GM18870 (cell line): ENCODE data around the gene C11orf21.

Experiments
- ATAC-seq: cut with Tn5 transposase; IDR thresholded peaks from one replicate; pipeline ENCODE4 v1.9.1; 2021; ENCODE audit warnings: moderate library complexity; ENCODE audit not compliant: unreplicated experiment

C11orf21 gene

DNA sequence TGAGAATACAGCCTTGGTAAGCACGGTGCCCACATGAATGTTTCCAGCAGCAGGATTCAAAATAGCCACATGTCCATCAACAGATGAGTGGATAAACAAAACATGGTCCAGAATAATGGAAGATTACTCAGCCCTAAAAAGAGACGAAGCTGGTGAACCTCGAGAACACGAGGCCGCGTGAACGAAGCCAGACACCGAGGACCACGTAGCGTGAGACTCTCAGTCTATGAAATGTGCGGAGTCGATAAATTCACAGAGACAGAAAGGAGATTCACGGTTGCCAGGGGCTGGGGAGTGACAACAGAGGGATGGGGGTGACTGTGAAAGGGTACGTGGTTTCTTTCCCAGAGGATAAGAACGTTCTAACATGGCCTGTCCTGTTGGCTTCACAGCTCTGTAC lies 28.4 kb downstream of the C11orf21 start:
- ATAC-seq, result no peak

DNA sequence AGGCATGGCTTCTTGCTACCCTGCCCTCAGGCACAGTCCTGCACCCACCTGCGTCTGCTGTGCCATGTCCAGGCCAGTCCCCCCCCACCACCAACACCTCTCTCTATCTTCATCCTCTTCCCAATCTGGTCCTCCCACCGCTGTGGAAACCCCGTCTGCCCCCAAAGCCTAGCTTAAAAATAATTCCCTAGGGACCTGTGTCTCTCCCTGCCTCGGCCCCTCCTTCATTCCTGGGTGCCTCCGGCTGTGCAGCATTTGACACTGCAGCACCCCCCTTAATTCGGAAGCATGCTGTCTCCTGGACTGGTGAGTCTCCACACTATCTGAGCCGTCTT lies 28.8 kb downstream of the C11orf21 start:
- no peak for ATAC-seq

DNA sequence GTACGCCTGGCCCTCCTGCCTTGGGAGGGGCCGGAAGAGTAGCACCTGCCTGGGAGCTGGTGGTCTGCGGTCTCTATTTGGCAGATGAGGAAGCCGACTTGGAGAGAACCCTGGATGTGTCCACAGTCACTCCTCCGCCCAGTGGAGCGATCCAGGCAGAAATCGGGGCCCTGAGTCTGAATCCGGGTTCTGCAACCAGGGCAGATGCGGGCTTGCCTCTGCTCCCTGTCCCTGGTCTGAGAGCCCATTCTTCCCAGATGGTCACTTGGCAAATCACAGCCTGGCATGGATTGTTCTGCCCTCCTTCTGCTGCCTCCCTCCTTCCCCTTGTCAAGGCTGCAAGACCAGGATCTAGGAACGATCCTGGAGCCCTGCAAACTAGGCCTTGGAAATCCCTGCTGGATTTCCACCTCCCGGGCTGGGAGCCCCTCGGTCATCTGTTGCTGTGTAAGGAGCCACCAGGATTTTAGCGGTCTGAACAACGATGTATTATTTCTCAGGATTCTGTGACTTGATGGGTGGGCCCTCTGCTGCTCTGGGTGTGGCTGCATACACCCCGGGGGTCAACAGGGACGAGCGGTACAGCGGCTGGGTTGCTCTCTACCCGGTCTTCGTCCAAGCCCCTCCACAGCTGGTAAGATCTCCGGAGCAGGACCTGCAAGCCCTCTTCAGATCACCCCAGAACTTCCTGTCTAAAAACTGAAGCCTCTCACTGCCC lies 29.3 kb downstream of the C11orf21 start:
- no peak for ATAC-seq

DNA sequence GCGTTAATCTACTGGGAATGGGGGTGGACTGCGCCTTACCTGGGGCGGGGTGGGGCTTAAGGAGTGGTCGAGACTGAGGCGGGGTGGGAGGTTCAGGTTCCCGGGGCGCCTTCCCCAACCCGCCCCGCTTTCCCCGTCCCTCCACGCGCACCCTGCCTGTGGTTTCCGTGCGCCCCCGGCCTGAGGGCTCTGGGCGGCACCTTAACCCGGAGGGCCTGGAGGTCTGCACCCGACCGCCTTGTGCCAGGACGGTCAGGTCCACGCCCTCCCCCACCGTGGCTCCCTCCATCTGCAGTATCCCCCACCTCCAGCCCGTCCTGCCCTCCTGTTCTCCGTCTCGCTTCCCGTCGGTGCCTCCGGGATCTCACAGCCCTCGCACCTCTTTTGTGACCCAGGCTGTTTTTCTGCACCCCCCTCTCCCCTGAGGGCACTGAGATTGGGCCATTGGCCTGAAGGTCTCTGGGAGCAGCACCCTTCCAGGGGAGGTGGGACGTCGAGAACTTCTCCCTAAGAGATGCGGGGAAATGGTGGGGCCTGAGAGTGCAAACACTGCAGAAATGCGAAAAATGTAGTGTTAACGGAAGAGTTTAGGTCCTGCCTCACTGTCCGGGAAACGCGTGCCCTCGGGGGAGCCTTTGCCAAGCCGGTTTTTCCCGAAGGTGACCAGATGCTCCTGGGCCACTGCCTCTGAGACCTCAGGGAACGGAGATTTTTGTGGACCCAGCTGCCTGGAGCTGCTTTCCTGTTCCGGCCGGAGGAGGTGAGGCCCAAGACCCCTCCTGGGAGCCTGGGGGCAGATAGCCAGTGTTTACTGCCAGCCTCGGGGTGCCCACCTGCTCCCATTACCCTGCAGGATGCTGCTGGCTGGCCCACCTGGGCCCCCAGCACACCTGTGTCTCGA lies 30.1 kb downstream of the C11orf21 start:
- no peak for ATAC-seq

DNA sequence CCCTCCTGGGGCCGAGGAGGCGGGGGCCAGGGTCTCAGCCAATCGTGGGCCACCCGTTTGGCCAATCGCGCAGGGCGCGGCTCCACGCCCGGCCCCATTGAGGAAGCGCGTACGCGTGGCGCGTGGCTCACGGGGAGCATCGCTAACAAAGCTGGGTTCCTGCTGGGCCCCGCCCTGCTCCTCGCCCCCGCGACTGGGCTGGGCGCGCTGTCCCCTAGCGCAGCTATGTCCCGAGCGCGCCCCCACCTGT lies 30.7 kb downstream of the C11orf21 start:
- no peak for ATAC-seq

DNA sequence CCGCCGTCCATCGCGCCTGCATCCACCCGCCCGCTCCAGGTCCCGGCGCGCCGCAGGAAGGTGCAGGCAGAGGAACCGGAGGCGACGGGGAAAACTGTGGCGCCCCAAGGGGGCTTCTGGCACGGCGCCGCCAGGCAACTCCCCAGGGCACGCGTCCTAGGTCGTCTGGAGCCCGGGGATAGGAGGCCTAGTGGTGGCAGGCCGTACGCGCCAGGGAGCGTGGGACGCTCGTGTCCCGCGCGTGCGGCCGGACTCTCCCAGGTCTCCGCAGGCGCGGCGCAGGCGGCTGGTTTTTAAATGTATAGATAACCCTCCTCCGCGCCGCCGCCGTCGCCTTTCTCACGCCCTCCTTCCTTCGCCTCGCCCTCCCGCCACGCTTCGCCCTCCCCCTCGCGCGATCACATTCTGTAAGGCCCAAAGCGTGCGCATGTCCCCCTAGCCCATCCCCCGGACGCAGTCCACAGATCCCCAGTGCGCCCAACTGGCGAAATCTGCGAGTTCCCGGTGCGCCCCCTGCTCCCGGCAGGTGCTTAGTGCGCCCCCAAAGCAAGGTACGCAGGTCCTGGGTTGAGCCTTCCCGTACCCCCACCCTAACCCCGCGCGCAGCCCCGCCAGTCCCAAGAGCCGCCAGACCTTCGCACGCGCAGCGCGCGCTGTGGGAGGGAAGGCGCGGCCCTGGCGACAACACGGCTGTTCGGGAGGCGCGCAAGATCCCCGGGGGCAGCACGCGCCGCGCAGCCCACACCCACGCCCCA lies 31.2 kb downstream of the C11orf21 start, which contains the start of gene ASCL2:
Gene ASCL2, minus strand, starts transcription at position 267 of the 755 bp plus-strand sequence. Its CDS starts 256 bp downstream, at position 11.
- no peak for ATAC-seq

DNA sequence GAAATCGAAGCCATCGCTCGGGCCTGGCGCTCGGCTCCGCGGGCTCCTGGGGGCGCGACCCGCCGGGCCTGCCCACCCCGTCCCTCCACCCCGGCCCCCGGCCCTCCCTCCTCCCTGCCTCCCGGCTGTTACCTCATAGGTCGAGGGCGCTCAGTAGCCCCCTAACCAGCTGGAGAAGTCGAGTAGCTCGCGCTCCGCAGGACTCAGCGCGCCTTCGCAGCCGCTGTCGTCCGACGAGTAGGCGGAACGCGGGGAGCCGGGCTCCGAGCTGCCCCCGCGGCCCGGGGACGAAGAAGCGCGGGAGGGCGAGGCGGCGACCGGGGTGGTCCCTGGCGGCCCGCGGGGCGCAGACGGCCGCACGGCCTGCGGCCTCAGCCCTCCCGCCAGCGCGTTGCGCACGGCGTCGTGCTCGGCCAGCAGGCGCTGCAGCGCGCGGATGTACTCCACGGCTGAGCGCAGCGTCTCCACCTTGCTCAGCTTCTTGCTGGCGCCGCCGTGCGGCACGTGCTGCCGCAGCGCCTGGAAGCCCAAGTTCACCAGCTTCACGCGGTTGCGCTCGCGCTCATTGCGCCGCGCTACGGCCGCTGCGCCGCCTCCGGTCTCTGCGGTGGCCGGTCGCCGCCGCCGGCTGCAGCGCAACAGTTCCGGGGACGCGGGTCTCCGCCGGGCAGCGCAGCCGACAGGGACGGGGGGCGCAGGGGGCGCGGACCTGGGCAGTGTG lies 32.0 kb downstream of the C11orf21 start:
- no peak for ATAC-seq

DNA sequence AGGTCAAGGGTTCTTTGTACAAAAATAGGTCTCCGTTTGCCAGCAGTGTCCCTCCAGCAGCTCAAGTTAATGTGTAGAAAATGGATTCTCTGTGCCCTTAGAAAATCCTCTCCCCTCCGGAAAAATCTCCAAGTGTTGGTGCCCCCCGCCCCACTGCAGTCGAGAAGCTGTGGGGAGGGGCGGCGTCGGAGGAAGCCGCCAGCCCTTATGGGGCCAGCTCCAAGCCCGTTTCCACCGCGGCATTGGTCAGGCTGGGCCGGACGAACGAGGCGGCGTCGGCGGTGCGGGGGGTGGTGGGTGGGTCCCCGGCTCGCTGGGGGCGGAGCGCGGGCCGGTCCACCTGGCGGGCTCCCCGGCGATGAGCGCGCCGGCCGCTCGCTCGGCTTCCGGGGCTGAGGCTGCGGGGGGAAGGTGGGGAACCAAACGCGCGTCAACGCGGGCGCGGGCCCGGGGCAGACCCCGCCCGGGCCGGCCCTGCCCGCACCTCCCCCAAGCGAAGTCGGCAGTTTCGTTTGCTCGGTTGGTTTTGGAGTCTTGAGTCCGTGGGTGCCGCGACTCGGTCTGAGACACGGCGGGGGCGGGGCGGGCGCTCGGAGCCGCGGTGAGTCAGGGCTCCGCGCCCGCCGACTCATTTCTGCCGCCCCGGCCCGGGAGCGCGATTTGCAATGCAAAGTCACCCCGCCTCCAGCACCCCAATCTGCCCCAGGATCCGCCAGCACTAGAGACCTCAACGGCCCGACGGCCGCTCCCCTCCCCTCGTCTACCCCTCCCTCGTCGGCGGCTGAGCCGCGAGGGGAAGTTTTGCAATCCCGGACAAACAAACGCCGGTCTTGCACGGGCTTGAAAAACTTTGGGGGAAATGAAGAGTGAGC lies 32.8 kb downstream of the C11orf21 start:
- no peak for ATAC-seq

DNA sequence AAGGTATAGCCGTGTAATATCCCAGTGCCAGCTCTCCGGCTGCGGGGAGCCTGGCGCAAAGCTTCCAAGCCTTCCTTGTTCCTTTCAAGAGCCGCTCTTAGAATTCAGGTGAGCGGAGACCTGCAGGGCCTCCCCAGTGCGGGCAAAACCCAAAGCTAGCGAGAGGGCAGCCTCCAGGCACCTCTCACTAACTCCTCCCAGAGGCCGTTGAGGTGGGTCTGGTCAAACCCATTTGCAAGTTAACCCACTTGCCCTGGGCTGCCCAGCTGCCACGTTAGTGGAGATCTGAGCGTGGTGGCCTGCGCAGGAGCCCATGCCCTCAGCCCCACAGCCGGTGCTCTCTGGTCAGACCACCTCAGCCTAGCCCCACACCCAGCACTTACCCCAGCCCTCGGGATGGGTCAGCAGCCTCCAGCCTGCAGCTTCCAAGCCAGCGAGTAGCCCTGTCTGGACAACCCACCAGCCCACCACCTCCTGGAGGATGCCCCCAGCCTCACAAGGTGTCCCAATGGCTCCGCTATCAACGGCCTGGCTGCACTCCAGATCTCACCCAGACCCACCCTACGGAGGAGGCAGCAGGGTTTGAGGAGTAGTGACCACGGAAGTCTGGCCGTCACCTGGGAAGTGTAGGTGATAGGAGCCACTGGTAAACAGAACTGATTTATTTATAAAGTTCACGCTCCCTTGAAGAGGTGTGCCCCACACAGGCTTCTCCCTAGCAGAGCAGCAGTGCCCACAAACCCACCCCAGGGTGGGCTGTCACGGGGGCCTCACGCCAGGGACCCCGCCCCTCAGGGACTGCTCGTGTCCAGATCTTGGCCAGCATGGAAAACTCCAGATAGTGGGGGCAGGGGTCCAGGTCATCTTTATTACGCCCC lies 33.6 kb downstream of the C11orf21 start:
- no peak for ATAC-seq

DNA sequence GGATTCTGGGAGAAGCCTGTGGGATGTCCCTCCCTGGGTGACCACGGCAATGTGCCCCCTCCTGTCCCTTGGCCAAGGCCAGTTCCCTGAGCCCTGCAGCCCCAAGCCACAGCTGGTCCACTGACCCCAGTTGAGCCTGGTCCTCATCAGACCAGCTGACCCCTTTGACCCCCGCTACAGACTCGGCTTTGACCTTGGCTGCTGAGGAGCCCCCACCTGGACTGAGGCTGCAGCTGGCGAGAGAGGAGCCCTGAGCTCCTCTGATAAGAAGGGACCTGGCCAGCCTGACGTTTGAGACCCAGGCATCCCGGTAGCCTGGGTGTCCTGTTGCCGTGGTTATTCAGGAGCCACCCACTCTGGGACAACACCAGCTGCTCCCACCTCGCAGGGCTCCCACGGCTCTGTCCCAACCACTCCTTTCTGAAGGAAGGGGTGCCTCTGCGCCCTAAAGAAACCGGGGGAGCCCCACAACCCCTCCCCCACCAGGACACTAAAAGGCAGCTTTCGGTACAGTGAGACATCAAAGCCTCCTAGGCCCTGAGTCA lies 34.3 kb downstream of the C11orf21 start:
- ATAC-seq, result no peak

DNA sequence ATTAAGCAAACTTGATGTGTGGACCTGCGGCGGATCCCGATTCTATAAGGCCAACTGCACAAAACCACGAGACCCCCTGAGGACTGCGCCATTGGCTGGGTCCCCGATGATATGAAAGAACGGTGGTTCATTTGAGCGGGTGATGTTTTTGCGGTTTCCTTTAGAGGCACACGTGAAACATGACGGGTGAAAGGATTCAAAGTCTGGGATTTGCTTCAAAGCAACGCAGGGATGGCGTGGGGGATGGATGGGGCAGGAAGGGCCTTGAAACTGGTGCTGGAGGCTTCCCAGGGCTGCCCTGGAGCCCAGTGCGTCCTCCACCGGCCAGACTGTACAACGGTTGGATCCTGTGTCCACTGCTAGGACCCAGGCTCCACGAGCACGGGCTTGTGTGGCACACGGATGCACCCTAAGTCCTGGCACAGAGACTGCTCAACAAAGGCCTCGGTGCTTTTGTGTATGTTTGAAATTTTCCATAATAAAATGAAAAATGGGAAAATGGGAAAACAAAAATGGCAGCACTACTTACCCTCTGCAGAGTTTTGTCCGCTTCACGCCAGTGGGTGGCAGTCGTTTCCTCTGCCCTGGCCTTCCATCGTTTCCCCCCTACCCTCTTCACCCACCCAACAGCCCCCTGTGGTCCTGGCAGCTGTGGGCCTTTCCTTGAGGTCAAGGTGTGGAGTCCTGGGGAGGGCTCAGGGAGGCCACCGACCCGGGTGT lies 35.0 kb downstream of the C11orf21 start:
- no peak for ATAC-seq

DNA sequence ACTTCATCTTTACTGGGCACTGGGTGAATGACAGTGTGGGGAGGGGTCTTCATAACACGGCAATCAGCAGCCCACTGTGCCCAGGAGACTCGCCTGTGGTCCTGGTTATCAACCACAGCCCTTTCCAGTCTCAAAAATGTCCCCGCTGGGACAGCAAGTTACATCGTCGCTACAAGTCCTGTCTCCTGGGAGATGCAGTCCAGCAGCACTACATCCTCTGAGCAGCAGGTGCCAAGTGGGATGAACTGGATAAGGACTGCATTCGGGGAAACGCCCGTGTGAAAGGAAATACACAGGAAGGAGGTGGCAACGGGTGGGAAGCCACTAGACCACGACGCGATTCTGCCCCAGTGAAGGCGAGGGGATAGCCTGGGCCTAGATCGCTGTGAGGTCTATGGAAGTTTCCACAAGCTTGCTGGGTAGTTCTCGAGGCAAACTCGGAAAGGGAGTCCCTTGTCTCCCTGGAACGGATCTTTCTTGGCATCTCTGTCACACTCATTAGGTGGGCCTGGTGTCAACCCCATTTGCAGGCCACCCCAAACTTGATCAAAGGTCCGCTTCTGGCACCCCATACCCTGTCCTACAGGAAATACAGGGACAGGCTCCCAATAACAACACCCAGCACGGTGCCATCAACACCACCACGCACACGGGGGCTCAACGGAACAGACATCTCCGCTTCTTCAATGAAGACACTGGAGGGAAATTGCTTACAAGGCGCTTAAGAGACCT lies 35.7 kb downstream of the C11orf21 start:
- no peak for ATAC-seq

DNA sequence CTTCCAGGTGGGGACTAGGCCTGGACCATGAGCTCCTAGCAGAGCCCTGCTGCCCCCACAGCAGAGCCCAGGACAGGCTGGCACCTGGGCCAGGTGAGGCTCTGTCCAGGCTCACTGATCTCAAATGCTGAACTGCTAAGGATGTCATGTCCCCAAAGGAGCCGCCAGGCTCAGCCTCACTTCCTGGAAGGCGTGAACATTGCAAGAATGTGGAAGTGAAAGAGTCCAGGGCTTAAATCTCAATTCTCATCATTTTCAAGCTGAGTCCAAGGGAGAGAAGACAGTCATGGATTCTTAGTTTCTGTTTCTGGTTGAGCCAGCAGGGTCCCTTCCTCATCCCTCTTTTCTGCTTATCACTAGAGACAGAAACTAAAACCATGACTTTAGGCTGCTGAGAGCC lies 36.3 kb downstream of the C11orf21 start:
- peak; percentile 74 for ATAC-seq

DNA sequence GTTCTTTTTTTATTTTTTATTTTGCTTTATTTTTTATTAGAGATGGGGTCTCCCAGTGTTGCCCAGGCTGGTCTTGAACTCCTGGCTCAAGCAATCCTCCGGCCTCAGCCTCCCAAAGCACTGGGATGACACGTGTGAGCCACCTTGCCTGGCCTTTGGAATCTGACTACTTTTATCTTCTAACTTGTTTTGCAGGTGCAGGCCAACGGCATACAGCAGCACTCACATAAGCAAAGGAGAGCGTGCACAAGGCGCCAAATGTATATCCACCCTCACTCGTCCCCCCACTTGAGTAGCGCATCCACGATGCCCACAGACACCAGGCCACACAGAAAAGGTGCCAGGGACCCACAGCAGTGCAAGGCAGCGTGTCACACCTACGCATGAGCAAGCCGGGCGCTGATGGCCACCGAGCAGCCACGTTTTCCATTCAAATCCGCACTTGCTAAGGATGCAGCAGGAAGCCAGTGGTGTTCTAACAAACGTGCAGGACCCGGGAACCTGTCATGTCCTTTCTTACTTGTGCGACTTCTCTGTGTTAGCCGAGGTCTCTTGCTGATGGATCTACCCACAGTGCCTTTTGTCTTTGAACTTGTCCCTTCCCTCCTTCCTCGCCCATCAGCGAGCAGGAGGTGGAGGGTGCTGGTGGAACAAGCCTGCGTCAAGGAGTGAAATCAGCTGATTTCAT lies 37.2 kb downstream of the C11orf21 start:
- no peak for ATAC-seq

DNA sequence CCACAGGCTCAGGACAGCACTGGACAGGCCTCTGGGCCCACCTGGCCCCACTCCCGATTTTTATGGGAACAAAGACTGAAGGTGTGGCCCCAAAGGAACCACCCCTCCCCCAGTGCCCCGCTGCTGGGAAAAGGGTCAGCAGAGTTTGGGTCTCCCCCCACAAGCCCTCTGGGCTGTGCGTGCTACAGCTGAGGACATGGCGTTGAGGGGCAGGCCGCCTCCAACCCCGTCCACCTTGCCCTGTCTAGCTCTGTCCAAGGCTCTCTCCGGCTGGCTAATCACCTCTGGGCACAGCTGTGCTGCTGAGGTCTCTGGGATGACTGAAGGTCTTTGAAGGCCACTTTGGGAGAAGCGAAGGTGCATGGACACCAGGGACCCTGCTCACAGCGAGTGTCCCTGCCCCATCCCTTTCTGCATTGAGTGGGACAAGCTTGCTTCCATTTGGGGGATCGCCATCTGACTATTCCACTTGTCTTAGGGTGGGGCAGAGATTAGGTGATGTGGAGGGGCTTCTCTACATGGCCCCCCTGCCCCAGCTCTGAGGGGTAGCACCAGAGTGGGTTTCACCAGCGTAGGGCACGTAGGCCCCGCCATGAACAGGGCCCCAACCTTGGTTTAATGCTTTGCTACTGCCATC lies 37.9 kb downstream of the C11orf21 start:
- ATAC-seq, result no peak

DNA sequence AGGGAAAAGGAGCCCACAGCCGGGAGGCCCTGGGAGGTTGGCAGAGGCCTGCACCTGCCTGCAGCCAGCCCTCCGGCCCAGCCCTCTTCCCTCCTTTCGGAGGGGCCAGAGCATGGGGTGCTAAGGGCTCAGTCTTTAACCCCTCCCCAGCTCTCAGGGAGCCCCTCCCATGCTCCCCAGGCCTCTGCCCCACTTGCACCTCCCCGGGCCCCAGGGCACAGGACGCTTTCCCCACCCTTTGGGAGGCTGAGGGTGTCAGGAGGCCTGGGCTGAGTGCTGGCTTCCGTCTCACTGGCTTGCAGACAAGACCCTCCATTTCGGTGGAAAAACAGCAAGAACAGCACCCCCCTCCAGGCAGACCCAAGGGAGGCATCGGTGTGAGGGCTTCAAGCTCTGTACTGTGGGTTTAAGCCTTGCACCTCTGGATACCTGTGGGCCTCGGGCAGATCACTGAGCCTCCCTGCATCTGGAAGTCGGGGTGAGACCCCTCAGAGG lies 38.6 kb downstream of the C11orf21 start:
- ATAC-seq, result no peak
